ENCODE measurements around the gene TFE3. TPM values are rescaled to one million over a fixed set of nuclear protein-coding genes. Genes with fewer than 3 reads are reported as not detected.

TFE3 gene
- total RNA-seq, 4 donors from 2014 or later: 25.6 to 36.3 (median 32.4) TPM

GRCh38 chrX:49042581-49043219 lies 457 bp downstream of the TFE3 start:
- H3K27me3 ChIP-seq: no peaks in the 10 kb centered on the region
- DNase-seq: peak in 1 of 3 donors; percentile 17
- peak overlapping the region; percentile 52 to 93 (median 80) for H3K4me3 ChIP-seq
- peaks cover 0 to 17% (median 0%) of the 10 kb centered on the region in 3 donors for H3K36me3 ChIP-seq
- peaks cover 0 to 16% (median 0%) of the 10 kb centered on the region in 4 donors for H3K4me1 ChIP-seq
- no peak for TF ChIP-seq CTCF (IDR thresholded peaks at IDR 0.05)
- peak overlapping the region; percentile 83 to 99 (median 96) for H3K27ac ChIP-seq
- H3K9me3 ChIP-seq: no peaks in the 10 kb centered on the region

GRCh38 chrX:49041744-49042580 lies 1.2 kb downstream of the TFE3 start:
- no peaks in the 10 kb centered on the region for H3K27me3 ChIP-seq
- H3K27ac ChIP-seq: peak overlapping the region; percentile 83 to 99 (median 96)
- DNase-seq: no peak
- H3K9me3 ChIP-seq: no peaks in the 10 kb centered on the region
- peak overlapping the region; percentile 52 to 93 (median 80) for H3K4me3 ChIP-seq
- H3K4me1 ChIP-seq: peaks cover 0 to 16% (median 0%) of the 10 kb centered on the region in 4 donors
- no peak for TF ChIP-seq CTCF (IDR thresholded peaks at IDR 0.05)
- no peak for TF ChIP-seq POLR2A (IDR thresholded peaks at IDR 0.05)
- peaks cover 0 to 24% (median 0%) of the 10 kb centered on the region in 3 donors for H3K36me3 ChIP-seq

- Histone ChIP-seq H3K9me3 (no peaks in the 10 kb centered on the region), H3K4me3 (peak overlapping the region in 2 of 4 donors; percentile 17 to 27), H3K36me3 (peaks cover 0 to 31% (median 0%) of the 10 kb centered on the region in 3 donors), H3K27me3 (no peaks in the 10 kb centered on the region), H3K4me1 (peaks cover 0 to 16% (median 0%) of the 10 kb centered on the region in 4 donors), H3K27ac (peak overlapping the region; percentile 32 to 99 (median 60))
- TF ChIP-seq CTCF (IDR thresholded peaks at IDR 0.05): no peak
- TF ChIP-seq POLR2A (IDR thresholded peaks at IDR 0.05): no peak
- no peak for DNase-seq
These were observed 2.7 kb downstream of the TFE3 start for GRCh38 chrX:49040376-49040955.

- no peaks in the 10 kb centered on the region for H3K9me3 ChIP-seq
- DNase-seq: peak in 2 of 3 donors; percentile 38 to 73
- no peaks in the 10 kb centered on the region for H3K27me3 ChIP-seq
- H3K4me3 ChIP-seq: peak overlapping the region in 2 of 4 donors; percentile 17 to 27
- peak overlapping the region; percentile 32 to 99 (median 60) for H3K27ac ChIP-seq
- H3K36me3 ChIP-seq: peaks cover 0 to 31% (median 0%) of the 10 kb centered on the region in 3 donors
- peaks cover 0 to 16% (median 0%) of the 10 kb centered on the region in 4 donors for H3K4me1 ChIP-seq
- no peak for TF ChIP-seq POLR2A (IDR thresholded peaks at IDR 0.05)
- TF ChIP-seq CTCF (IDR thresholded peaks at IDR 0.05): no peak
These were observed 3.4 kb downstream of the TFE3 start for GRCh38 chrX:49039598-49040375.

All from Peyer's patch (tissue), 4 donors.